T-helper 1 cell (primary cell): ENCODE results near the gene CACNA1C.
"Not testable (repeated sequence)": the region's sequence is repeated elsewhere in the genome, so short reads cannot be mapped to it uniquely, and the experiment has no call there.

Experiments
- DNase-seq, 5 donors: peaks; one replicate each; pipeline ENCODE4 v3.0.0-alpha.2; 2012 to 2020

The CACNA1C gene

GRCh38 chr12:2113119-2113912 lies 60.5 kb downstream of the CACNA1C start:
- no peak for DNase-seq

- no peak for DNase-seq
Measured at GRCh38 chr12:2114071-2114470, 61.3 kb downstream of the CACNA1C start.

- no peak for DNase-seq
Measured at GRCh38 chr12:2115101-2115845, 62.5 kb downstream of the CACNA1C start.

- DNase-seq: no peak
Measured at GRCh38 chr12:2117541-2117940, 64.8 kb downstream of the CACNA1C start.

- no peak for DNase-seq
Measured at GRCh38 chr12:2118061-2118460, 65.3 kb downstream of the CACNA1C start.

- DNase-seq: no peak
Measured at GRCh38 chr12:2118481-2119255, 65.9 kb downstream of the CACNA1C start.

- no peak for DNase-seq
Measured at GRCh38 chr12:2119266-2119665, 66.5 kb downstream of the CACNA1C start.

GRCh38 chr12:2120982-2121758 lies 68.4 kb downstream of the CACNA1C start:
- DNase-seq: no peak

- DNase-seq: no peak
Measured at GRCh38 chr12:2124466-2125023, 71.8 kb downstream of the CACNA1C start.

- no peak for DNase-seq
Measured at GRCh38 chr12:2125651-2126522, 73.1 kb downstream of the CACNA1C start.

GRCh38 chr12:2126676-2127406 lies 74.1 kb downstream of the CACNA1C start:
- no peak for DNase-seq

- no peak for DNase-seq
Measured at GRCh38 chr12:2129076-2129475, 76.3 kb downstream of the CACNA1C start.

- DNase-seq: not testable (repeated sequence)
Measured at GRCh38 chr12:2135661-2136418, 83.1 kb downstream of the CACNA1C start.

- DNase-seq: no peak
Measured at GRCh38 chr12:2136901-2137300, 84.1 kb downstream of the CACNA1C start.

- no peak for DNase-seq
Measured at GRCh38 chr12:2137711-2138110, 84.9 kb downstream of the CACNA1C start.

- DNase-seq: no peak
Measured at GRCh38 chr12:2138294-2138693, 85.5 kb downstream of the CACNA1C start.

- no peak for DNase-seq
Measured at GRCh38 chr12:2138871-2139308, 86.1 kb downstream of the CACNA1C start.

GRCh38 chr12:2139651-2140050 lies 86.9 kb downstream of the CACNA1C start:
- DNase-seq: no peak

- DNase-seq: no peak
Measured at GRCh38 chr12:2140858-2141519, 88.2 kb downstream of the CACNA1C start.
